Psoas muscle (tissue), 8 donors: ENCODE measurements around the gene SCNN1B. TPM values are rescaled to one million over a fixed set of nuclear protein-coding genes. Genes with fewer than 3 reads are reported as not detected.
"Not testable (repeated sequence)": the region's sequence is repeated elsewhere in the genome, so short reads cannot be mapped to it uniquely, and the experiment has no call there.

Experiments
- ATAC-seq, 4 donors: fragments of 200-7000 bp; cut with Tn5 transposase; one replicate each; pipeline ENCODE4 v1.9.1; 2020; ENCODE audit warnings: moderate library complexity in 3 of 4, mild to moderate bottlenecking in 2 of 4
- DNase-seq, 2 donors: peaks; one replicate each; pipeline ENCODE4 v3.0.0-alpha.2; 2020
- H3K27ac ChIP-seq: fragments of 200-600 bp; one replicate; pipeline ENCODE4 v1.8.0; 2022
- H3K27me3 ChIP-seq, 3 donors: fragments of 200-600 bp in 1 of 3; one replicate each; pipeline versions ENCODE4 v1.6.1 to v1.8.0; 2013 to 2022; ENCODE audit warnings: low read length in 2 of 3, mild to moderate bottlenecking in 2 of 3, moderate library complexity in 1 of 3; ENCODE audit not compliant: insufficient read depth in 3 of 3
- H3K36me3 ChIP-seq, 2 donors: fragments of 200-600 bp in 1 of 2; one replicate each; pipeline versions ENCODE4 v1.6.1 to v1.8.0; 2013 to 2022; ENCODE audit warnings: low read depth in 1 of 2, mild to moderate bottlenecking in 1 of 2, moderate library complexity in 1 of 2; ENCODE audit not compliant: insufficient read depth in 1 of 2
- H3K4me1 ChIP-seq: fragments of 200-600 bp; one replicate; pipeline ENCODE4 v1.8.0; 2022
- H3K4me3 ChIP-seq: fragments of 200-600 bp; one replicate; pipeline ENCODE4 v1.8.0; 2022; ENCODE audit warnings: mild to moderate bottlenecking
- H3K9me3 ChIP-seq: fragments of 200-600 bp; one replicate; pipeline ENCODE4 v1.8.0; 2022
- WGBS, 3 donors: extraction: QIAGEN DNeasy Blood & Tissue Kit; methylation state at CpG; one replicate each; pipeline versions ENCODE4 v1.1.6 to v1.1.7; 2013; 5-methylcytosine and 5-hydroxymethylcytosine counted together
- intact Hi-C, 2 donors: fragments of 100-400 bp; cut with DNase I; formaldehyde crosslinking; loops; one replicate each; pipeline versions ENCODE4 v1.11.0 to v1.14.2; 2022
- polyA plus RNA-seq, 3 donors: library from polyadenylated mRNA; stranded (reverse); fragments of 200-250 nt; gene quantifications; one replicate each; pipeline ENCODE4 v1.2.3, GENCODE V29; 2013
- total RNA-seq, 4 donors: library from RNA; stranded (reverse); fragmentation: NEBNext Ultra II Directional in 2 of 4; extraction: Animal tissue kit (Norgen Biotek cat#: 25700) in 2 of 4; gene quantifications; one replicate each; pipeline versions ENCODE4 v1.2.1 to v1.2.4, GENCODE V29; 2021 to 2023
- TF ChIP-seq, protein P1 (sequence below): fragments of 200-600 bp; IDR thresholded peaks from one replicate; pipeline ENCODE4 v1.8.0; 2022; ENCODE audit warnings: antibody characterized with exemption
- donor health status: healthy with polysubstance abuse.
- donor health status: DM: no; HTN: no; CAD: no; lungs with moderate emphysema.
- donor health status: Bipolar disorder and iron deficiency.
- donor health status: healthy.
- donor health status: DM: yes; HTN: yes; CAD: no.
- donor health status: DM: no; HTN: no; CAD: no.
- donor health status: DM: no; HTN: no; CAD: no.
- donor health status: DM: yes; HTN: yes; CAD: no.

SCNN1B gene
- total and polyA plus RNA-seq, 7 donors = 0.10 to 0.76 (median 0.51) TPM

- H3K4me1 ChIP-seq = peaks cover 42% of the 10 kb centered on the region
- TF ChIP-seq, protein P1, sequence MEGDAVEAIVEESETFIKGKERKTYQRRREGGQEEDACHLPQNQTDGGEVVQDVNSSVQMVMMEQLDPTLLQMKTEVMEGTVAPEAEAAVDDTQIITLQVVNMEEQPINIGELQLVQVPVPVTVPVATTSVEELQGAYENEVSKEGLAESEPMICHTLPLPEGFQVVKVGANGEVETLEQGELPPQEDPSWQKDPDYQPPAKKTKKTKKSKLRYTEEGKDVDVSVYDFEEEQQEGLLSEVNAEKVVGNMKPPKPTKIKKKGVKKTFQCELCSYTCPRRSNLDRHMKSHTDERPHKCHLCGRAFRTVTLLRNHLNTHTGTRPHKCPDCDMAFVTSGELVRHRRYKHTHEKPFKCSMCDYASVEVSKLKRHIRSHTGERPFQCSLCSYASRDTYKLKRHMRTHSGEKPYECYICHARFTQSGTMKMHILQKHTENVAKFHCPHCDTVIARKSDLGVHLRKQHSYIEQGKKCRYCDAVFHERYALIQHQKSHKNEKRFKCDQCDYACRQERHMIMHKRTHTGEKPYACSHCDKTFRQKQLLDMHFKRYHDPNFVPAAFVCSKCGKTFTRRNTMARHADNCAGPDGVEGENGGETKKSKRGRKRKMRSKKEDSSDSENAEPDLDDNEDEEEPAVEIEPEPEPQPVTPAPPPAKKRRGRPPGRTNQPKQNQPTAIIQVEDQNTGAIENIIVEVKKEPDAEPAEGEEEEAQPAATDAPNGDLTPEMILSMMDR = no peak
- ATAC-seq (peak in 3 of 4 donors; percentile 9 to 69 (median 38)), DNase-seq (no peak)
- no peak overlapping the region for H3K4me3 ChIP-seq
- H3K27ac ChIP-seq = peak overlapping the region; percentile 39
- H3K27me3 ChIP-seq = no peaks in the 10 kb centered on the region
- intact Hi-C loops = no loop called here
- 41 to 85% (median 52%) methylated on average over 6 of the region's 6 CpGs for WGBS, 3 donors
- H3K9me3 ChIP-seq = no peaks in the 10 kb centered on the region
- H3K36me3 ChIP-seq = peaks cover 0 to 44% of the 10 kb centered on the region in 2 donors
Measured at GRCh38 chr16:23395732-23396131, 93.6 kb downstream of the SCNN1B start.

- H3K9me3 ChIP-seq = no peaks in the 10 kb centered on the region
- H3K27me3 ChIP-seq = no peaks in the 10 kb centered on the region
- TF ChIP-seq, protein P1 = no peak
- no peak overlapping the region for H3K27ac ChIP-seq
- whole genome bisulfite sequencing, 3 donors = 94 to 97% (median 96%) methylated on average over 2 of the region's 2 CpGs
- H3K4me3 ChIP-seq = no peak overlapping the region
- H3K36me3 ChIP-seq = peaks cover 0 to 44% of the 10 kb centered on the region in 2 donors
- DNase-seq (no peak), ATAC-seq (no peak)
- H3K4me1 ChIP-seq = peaks cover 42% of the 10 kb centered on the region
- intact Hi-C loops = no loop called here
Measured at GRCh38 chr16:23397464-23397863, 95.4 kb downstream of the SCNN1B start.

- Histone ChIP-seq H3K36me3 (peaks cover 0 to 56% of the 10 kb centered on the region in 2 donors), H3K27ac (peak overlapping the region; percentile 82), H3K9me3 (no peaks in the 10 kb centered on the region), H3K4me3 (no peak overlapping the region), H3K27me3 (no peaks in the 10 kb centered on the region), H3K4me1 (peaks cover 29% of the 10 kb centered on the region)
- intact Hi-C loops = no loop called here
- DNase-seq (peak; percentile 54 to 77), ATAC-seq (peak; percentile 89 to 94 (median 92))
- WGBS, 3 donors = 45 to 59% (median 52%) methylated on average over 17 of the region's 17 CpGs
- TF ChIP-seq, protein P1 = peak; percentile 23
Measured at GRCh38 chr16:23398987-23399805, 97.1 kb downstream of the SCNN1B start.

- H3K36me3 ChIP-seq = peaks cover 0 to 68% of the 10 kb centered on the region in 2 donors
- H3K4me3 ChIP-seq, H3K27me3 ChIP-seq, DNase-seq, ATAC-seq, H3K9me3 ChIP-seq, intact Hi-C loops: not testable (repeated sequence)
- WGBS, 3 donors = 53 to 82% (median 60%) methylated on average over 6 to 7 of the region's 7 CpGs
- peak overlapping the region; percentile 41 for H3K27ac ChIP-seq
- peaks cover 23% of the 10 kb centered on the region for H3K4me1 ChIP-seq
Measured at GRCh38 chr16:23400447-23400846, 98.3 kb downstream of the SCNN1B start.

DNA sequence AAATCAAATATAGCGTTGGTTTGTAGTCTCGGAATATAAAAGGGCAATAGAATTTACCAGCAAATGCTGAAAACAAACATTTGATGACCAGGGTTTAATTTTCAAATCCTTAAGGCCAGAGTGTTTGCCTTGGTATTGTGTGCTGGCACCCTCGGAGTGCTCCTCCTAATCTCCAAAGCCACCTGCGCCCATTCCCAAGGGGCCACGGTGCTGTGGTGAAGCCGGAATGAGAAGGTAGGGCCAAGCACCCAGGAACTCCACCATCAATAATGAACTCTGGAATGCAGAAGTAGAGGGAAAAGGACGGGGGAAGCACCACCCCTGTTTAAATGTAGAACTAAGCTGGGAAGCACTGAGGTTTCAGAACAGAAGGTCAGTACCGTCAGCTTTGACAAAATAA lies 99.0 kb downstream of the SCNN1B start:
- H3K27ac ChIP-seq = no peak overlapping the region
- peaks cover 22% of the 10 kb centered on the region for H3K4me1 ChIP-seq
- TF ChIP-seq, protein P1 = no peak
- no peaks in the 10 kb centered on the region for H3K9me3 ChIP-seq
- intact Hi-C loops = no loop called here
- WGBS, 3 donors = 87 to 92% (median 88%) methylated on average over 8 of the region's 8 CpGs
- peaks cover 4 to 75% of the 10 kb centered on the region in 2 donors for H3K36me3 ChIP-seq
- H3K27me3 ChIP-seq = no peaks in the 10 kb centered on the region
- DNase-seq = no peak
- no peak overlapping the region for H3K4me3 ChIP-seq
- ATAC-seq = no peak
